HepG2 (cell line): Measurements from ENCODE around the gene CAPG. TPM values are rescaled to one million over a fixed set of nuclear protein-coding genes. Genes with fewer than 3 reads are reported as not detected.

Experiments used
- ATAC-seq: fragments of 200-7000 bp; cut with Tn5 transposase; 3 replicates; pipeline ENCODE4 v1.9.1; 2020; ENCODE audit warnings: mild to moderate bottlenecking, moderate library complexity
- BruUV-seq: library from RNA; stranded (reverse); fragments of 400-500 nt; replicated peaks from 2 replicates; lab custom pipeline; 2021; lab: Mats Ljungman, UMichigan
- CTCF ChIA-PET: fragments of 300-600 bp; formaldehyde crosslinking; extraction: SDS; loops from one replicate; lab custom pipeline; 2021; ENCODE audit warnings: low total read pairs, inconsistent platforms, low intra/inter-chr PET ratio; lab: Yijun Ruan, JAX
- POLR2A ChIA-PET: fragments of 350-600 bp; sonication (Branson Sonifier 250); formaldehyde crosslinking; loops from one replicate; lab custom pipeline; 2020; ENCODE audit warnings: antibody characterized with exemption, inconsistent platforms; lab: Yijun Ruan, JAX
- DNase-seq: peaks from one replicate; pipeline ENCODE4 v3.0.0-alpha.2; 2015; ENCODE audit warnings: low spot score
- FAIRE-seq: peaks from 3 replicates; lab custom pipeline; 2011; peaks lifted over from hg19 to GRCh38; lab: Jason Lieb, UNC
- H2AFZ ChIP-seq: one replicate; pipeline ENCODE4 v1.6.1; 2011; ENCODE audit warnings: low read length, inconsistent platforms
- H3K27ac ChIP-seq: fragments of 300-600 bp; 3 replicates; pipeline ENCODE4 v1.8.0; 2011; ENCODE audit warnings: mixed run types, mild to moderate bottlenecking, mixed read lengths, low read length, inconsistent platforms; ENCODE audit not compliant: insufficient read depth; ENCODE audit errors: extremely low read length
- H3K27me3 ChIP-seq, 2 experiments: fragments of 200-600 bp in 1 of 2; 2 replicates in 1 of 2; 3 replicates in 1 of 2; pipeline versions ENCODE4 v1.6.0 to v1.8.0; 2011; ENCODE audit warnings: low read length in 2 of 2, mild to moderate bottlenecking in 2 of 2, moderate library complexity in 2 of 2, inconsistent platforms in 1 of 2; ENCODE audit not compliant: insufficient read depth in 2 of 2, control insufficient read depth in 1 of 2
- H3K36me3 ChIP-seq, 2 experiments: fragments of 200-600 bp in 1 of 2; replicated peaks in 1 of 2; 2 replicates in 1 of 2; 3 replicates in 1 of 2; pipeline versions ENCODE4 v1.5.1 to v1.8.0; 2011; ENCODE audit warnings: low read length in 2 of 2, inconsistent platforms in 1 of 2; ENCODE audit not compliant: insufficient read depth in 2 of 2, control insufficient read depth in 1 of 2
- H3K4me1 ChIP-seq: 2 replicates; pipeline ENCODE4 v1.5.1; 2012; ENCODE audit warnings: low read length, inconsistent platforms; ENCODE audit not compliant: insufficient read depth
- H3K4me2 ChIP-seq: 2 replicates; pipeline ENCODE4 v1.6.0; 2011; ENCODE audit warnings: low read depth, low read length, inconsistent platforms
- H3K4me3 ChIP-seq, 3 experiments: fragments of 200-600 bp in 1 of 3; sonication (generic), shearing (Covaris generic) in 1 of 3; replicated peaks in 1 of 3; 2 replicates each; pipeline ENCODE4 v1.5.1; 2011 to 2016; ENCODE audit warnings: low read length in 3 of 3, inconsistent platforms in 2 of 3, low read depth in 2 of 3, mild to moderate bottlenecking in 2 of 3, control low read depth in 1 of 3, mixed read lengths in 1 of 3; ENCODE audit not compliant: insufficient read depth in 1 of 3
- H3K79me2 ChIP-seq: one replicate; pipeline ENCODE4 v1.6.1; 2011; ENCODE audit warnings: low read length, inconsistent platforms; ENCODE audit not compliant: insufficient read depth
- H3K9ac ChIP-seq: 2 replicates; pipeline ENCODE4 v1.6.0; 2011; ENCODE audit warnings: mild to moderate bottlenecking, low read depth, low read length, inconsistent platforms; ENCODE audit not compliant: insufficient read depth
- H3K9me3 ChIP-seq: 2 replicates; pipeline ENCODE4 v1.5.1; 2012; ENCODE audit warnings: mild to moderate bottlenecking, low read length
- H4K20me1 ChIP-seq: 2 replicates; pipeline ENCODE4 v1.6.0; 2011; ENCODE audit warnings: inconsistent platforms, mild to moderate bottlenecking, low read length, moderate library complexity; ENCODE audit not compliant: insufficient read depth
- DZIP1 ChIP-seq: sonication (generic); formaldehyde crosslinking; IDR thresholded peaks from 2 replicates; pipeline ENCODE4 v1.5.0; 2020; ENCODE audit warnings: mild to moderate bottlenecking, missing genetic modification reagents
- IRF2 ChIP-seq: IDR thresholded peaks from 2 replicates; pipeline ENCODE4 v1.6.1; 2018; ENCODE audit warnings: missing genetic modification reagents, missing compliant biosample characterization
- MBNL3 ChIP-seq: fragments of 250-450 bp; sonication (Bioruptor Pico); conservative IDR thresholded peaks from 2 replicates; pipeline ENCODE4 v1.8.0; 2022; ENCODE audit warnings: mild to moderate bottlenecking, inconsistent platforms
- MZF1 ChIP-seq: sonication (generic); formaldehyde crosslinking; IDR thresholded peaks from 2 replicates; pipeline ENCODE4 v1.8.1; 2023; ENCODE audit warnings: mild to moderate bottlenecking, missing genetic modification reagents, borderline replicate concordance
- PAF1 ChIP-seq: IDR thresholded peaks from 2 replicates; pipeline ENCODE4 v1.6.1; 2016; ENCODE audit warnings: missing genetic modification reagents, missing compliant biosample characterization
- TIGD3 ChIP-seq: sonication (generic); formaldehyde crosslinking; IDR thresholded peaks from 2 replicates; pipeline ENCODE4 v1.5.1; 2020; ENCODE audit warnings: mild to moderate bottlenecking, missing genetic modification reagents, borderline replicate concordance
- TSC22D2 ChIP-seq: sonication (generic); formaldehyde crosslinking; IDR thresholded peaks from 2 replicates; pipeline ENCODE4 v1.5.1; 2020; ENCODE audit warnings: missing genetic modification reagents, mild to moderate bottlenecking, borderline replicate concordance
- ZNF333 ChIP-seq: sonication (generic); formaldehyde crosslinking; IDR thresholded peaks from 2 replicates; pipeline ENCODE4 v1.4.0; 2020; ENCODE audit warnings: mild to moderate bottlenecking, missing genetic modification reagents, borderline replicate concordance
- ZNF543 ChIP-seq: sonication (generic); formaldehyde crosslinking; IDR thresholded peaks from 2 replicates; pipeline ENCODE4 v1.4.0; 2020; ENCODE audit warnings: mild to moderate bottlenecking, missing genetic modification reagents
- ZNF607 ChIP-seq: sonication (generic); formaldehyde crosslinking; IDR thresholded peaks from 2 replicates; pipeline ENCODE4 v1.5.1; 2020; ENCODE audit warnings: missing genetic modification reagents, mild to moderate bottlenecking, borderline replicate concordance
- ZNF781 ChIP-seq: sonication (generic); formaldehyde crosslinking; IDR thresholded peaks from 2 replicates; pipeline ENCODE4 v1.5.1; 2020; ENCODE audit warnings: borderline replicate concordance, mild to moderate bottlenecking, missing genetic modification reagents; ENCODE audit errors: not compliant biosample characterization
- WGBS: methylation state at CpG from one replicate; pipeline ENCODE4 v1.1.6; 2017; ENCODE audit warnings: low lambda C conversion rate; 5-methylcytosine and 5-hydroxymethylcytosine counted together
- in situ Hi-C: cut with HindIII; loops from 2 replicates; pipeline ENCODE4 v1.10.0; 2017; ENCODE audit warnings: low pct_unique_long_range_greater_than_20kb; ENCODE audit not compliant: extremely low pct_ligation_motif_present
- intact Hi-C: fragments of 100-400 bp; cut with micrococcal nuclease; formaldehyde crosslinking; loops from one replicate; pipeline ENCODE4 v1.10.0; 2022; ENCODE audit not compliant: unreplicated experiment
- polyA plus RNA-seq, 8 experiments: library from polyadenylated mRNA; depleted of rRNA in 3 of 8; stranded (reverse) in 7 of 8; unstranded in 1 of 8; fragments of >200 nt; fragmentation: Illumina TruSeq in 4 of 8; extraction: Trizol in 4 of 8; gene quantifications; 2 replicates each; pipeline versions ENCODE4 v1.2.1 to v1.2.3, GENCODE V29; 2011 to 2016; ENCODE audit warnings: low read depth in 4 of 8, missing spikeins in 1 of 8, mixed read lengths in 1 of 8; ENCODE audit not compliant: insufficient read depth in 1 of 8
- total RNA-seq, 5 experiments: library from RNA; depleted of rRNA; stranded (reverse); fragments of >200 nt; fragmentation: Illumina TruSeq; extraction: Trizol; gene quantifications; 2 replicates each; pipeline ENCODE4 v1.2.3, GENCODE V29; 2016; ENCODE audit warnings: low read depth in 1 of 5
- TF ChIP-seq, protein P1 (sequence below): sonication (generic); formaldehyde crosslinking; IDR thresholded peaks from 2 replicates; pipeline ENCODE4 v1.4.0; 2020; ENCODE audit warnings: missing genetic modification reagents

Gene CAPG
- total and polyA plus RNA-seq, 2 of the 13 experiments (the other 11 are each of a cell fraction or from before 2014, with no cell fraction given), result 12.7 to 18.2 TPM

DNA sequence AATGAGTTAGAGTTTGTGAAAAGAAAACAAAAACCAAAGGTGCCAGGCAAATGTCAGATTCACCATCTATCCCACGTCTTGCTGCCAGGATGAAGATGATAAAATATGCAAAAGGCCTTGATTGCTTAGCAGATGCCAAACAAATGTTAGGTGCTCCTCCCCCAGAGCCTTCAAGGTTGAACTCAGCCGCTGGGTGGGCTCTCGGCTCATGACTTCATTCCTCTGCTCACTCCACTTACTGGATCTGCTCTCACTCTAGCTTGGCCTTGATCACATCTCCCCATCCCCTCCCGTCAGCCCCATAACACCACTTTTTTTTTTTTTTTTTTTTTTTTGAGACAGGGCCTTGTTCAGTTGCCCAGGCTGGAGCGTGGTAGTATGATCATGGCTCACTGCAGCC, 46.9 kb upstream of the CAPG start:
- intact Hi-C loops (no loop called here), in situ Hi-C loops (no loop called here)
- no peak overlapping the region for H2AFZ ChIP-seq
- no peak for FAIRE-seq
- no peak overlapping the region for H3K4me2 ChIP-seq
- no peak overlapping the region for H3K9ac ChIP-seq
- no peak overlapping the region for H3K27ac ChIP-seq
- H3K4me3 ChIP-seq, result no peak overlapping the region
- no TSS peak for BruUV-seq
- ChIA-PET POLR2A (interaction anchor here (2.5 to 4.8 kb wide), 4 partner anchors 11 to 81 kb away, joined by 10 to 42 read pairs (median 16); partner anchors contain the start of gene MAT2A), CTCF (no interaction called here)
- 17% methylated on average over 5 of the region's 5 CpGs for WGBS
- H3K27me3 ChIP-seq, result peaks cover 3 to 20% of the 10 kb centered on the region in 2 experiments; a peak in 4 of 5 replicates
- no peak for ATAC-seq
- no peaks in the 10 kb centered on the region for H3K9me3 ChIP-seq
- TF ChIP-seq MBNL3 (CRISPR knock-in tag), result no peak
- no peak for TF ChIP-seq TIGD3
- no peak for TF ChIP-seq IRF2 (CRISPR knock-in tag)
- TF ChIP-seq, protein P1, sequence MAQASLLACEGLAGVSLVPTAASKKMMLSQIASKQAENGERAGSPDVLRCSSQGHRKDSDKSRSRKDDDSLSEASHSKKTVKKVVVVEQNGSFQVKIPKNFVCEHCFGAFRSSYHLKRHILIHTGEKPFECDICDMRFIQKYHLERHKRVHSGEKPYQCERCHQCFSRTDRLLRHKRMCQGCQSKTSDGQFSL (CRISPR knock-in tag), result no peak
- no peak for TF ChIP-seq PAF1 (CRISPR knock-in tag)
- no peak for TF ChIP-seq MZF1 (CRISPR knock-in tag)
- TF ChIP-seq ZNF781 (CRISPR knock-in tag), result no peak
- TF ChIP-seq ZNF333, result no peak
- no peak for TF ChIP-seq TSC22D2 (CRISPR knock-in tag)
- TF ChIP-seq DZIP1 (CRISPR knock-in tag), result no peak
- TF ChIP-seq ZNF607 (CRISPR knock-in tag), result no peak
- TF ChIP-seq ZNF543 (CRISPR knock-in tag), result no peak
- peaks cover 56% of the 10 kb centered on the region for H3K4me1 ChIP-seq
- no peaks in the 10 kb centered on the region for H4K20me1 ChIP-seq
- no peaks in the 10 kb centered on the region for H3K36me3 ChIP-seq
- DNase-seq, result no peak
- no peaks in the 10 kb centered on the region for H3K79me2 ChIP-seq
